Stimulated activated naive B cell treated with anti-CD40 and anti-IgM and Interleukin-4, amounts not matched to agents 10 μg/mL and 1 μg/mL and 100 μg/mL, for 72 hours (primary cell): ENCODE data around the gene ARHGEF1.
"Not testable (repeated sequence)": the region's sequence is repeated elsewhere in the genome, so short reads cannot be mapped to it uniquely, and the experiment has no call there.

ENCODE experiments used
- ATAC-seq, 2 donors: fragments of 150-1000 bp; cut with Tn5 transposase; replicated peaks; 2 replicates each; pipeline ENCODE4 v1.10.0; 2021; ENCODE audit warnings: moderate library complexity in 1 of 2
- DNase-seq: peaks from one replicate; pipeline ENCODE4 v3.0.0; 2021
- H3K27ac Mint-ChIP-seq: one replicate; pipeline ENCODE4 v1.8.0; 2022; ENCODE audit warnings: mild to moderate bottlenecking, mixed read lengths
- H3K27me3 Mint-ChIP-seq, 2 donors: one replicate each; pipeline ENCODE4 v1.8.0; 2022; ENCODE audit warnings: mixed read lengths in 2 of 2
- H3K36me3 Mint-ChIP-seq, 2 donors: one replicate each; pipeline ENCODE4 v1.8.0; 2022; ENCODE audit warnings: mixed read lengths in 2 of 2, mild to moderate bottlenecking in 1 of 2
- H3K4me1 Mint-ChIP-seq, 2 donors: one replicate each; pipeline ENCODE4 v1.8.0; 2022; ENCODE audit warnings: mixed read lengths in 2 of 2, mild to moderate bottlenecking in 1 of 2
- H3K4me3 Mint-ChIP-seq, 2 donors: one replicate each; pipeline ENCODE4 v1.8.0; 2022; ENCODE audit warnings: mild to moderate bottlenecking in 2 of 2, mixed read lengths in 2 of 2, moderate library complexity in 1 of 2
- H3K9me3 Mint-ChIP-seq, 2 donors: one replicate each; pipeline ENCODE4 v1.8.0; 2022; ENCODE audit warnings: mixed read lengths in 2 of 2, mild to moderate bottlenecking in 1 of 2

Gene ARHGEF1

DNA sequence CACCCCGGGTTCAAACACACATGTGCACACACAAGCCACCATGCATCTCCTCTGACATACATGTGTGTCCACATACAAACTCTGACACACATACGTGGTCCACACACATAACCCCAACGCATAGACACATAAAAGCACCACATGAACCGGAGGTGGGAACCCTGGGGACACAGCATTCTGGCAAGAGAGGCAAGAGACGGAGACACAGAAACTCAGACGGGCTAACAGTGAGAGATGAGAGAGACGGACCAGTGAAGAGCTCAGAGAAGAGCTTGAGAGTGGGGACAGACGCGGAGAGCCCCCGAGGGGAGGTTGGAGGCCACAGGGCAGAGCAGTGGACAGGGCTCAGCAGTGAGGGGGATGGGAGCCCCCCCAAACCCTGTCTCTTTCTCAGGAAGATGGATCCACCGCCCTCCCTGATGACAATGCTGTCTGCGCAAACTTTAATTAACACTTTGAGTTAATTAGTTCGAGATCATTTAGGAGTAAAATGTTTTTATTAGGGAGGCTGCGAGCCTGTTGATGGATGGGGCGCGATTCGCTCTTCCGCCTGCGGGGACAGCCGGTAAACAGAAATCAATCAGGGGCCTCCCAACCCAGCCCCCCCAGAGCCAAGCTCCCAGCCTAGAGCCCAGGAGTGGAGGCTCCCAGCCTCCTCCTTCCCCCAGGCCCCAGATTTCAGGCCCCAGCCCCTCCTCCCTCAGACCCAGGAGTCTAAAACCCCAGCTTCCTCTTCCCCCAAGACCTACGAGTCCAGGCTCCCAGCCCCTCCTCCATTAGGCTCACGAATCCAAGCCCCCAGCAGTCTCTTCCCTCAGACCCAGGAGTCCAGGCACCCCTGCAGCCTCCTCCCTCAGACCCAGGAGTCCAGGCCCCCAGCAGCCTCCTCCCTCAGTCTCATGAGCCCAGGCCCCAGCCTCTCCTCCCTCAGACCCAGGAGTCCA lies 54.8 kb downstream of the ARHGEF1 start:
- peaks cover 5 to 7% of the 10 kb centered on the region in 2 donors for H3K27me3 Mint-ChIP-seq
- peaks cover 50 to 72% of the 10 kb centered on the region in 2 donors for H3K4me1 Mint-ChIP-seq
- peaks cover 2 to 13% of the 10 kb centered on the region in 2 donors for H3K36me3 Mint-ChIP-seq
- H3K4me3 Mint-ChIP-seq = peak overlapping the region; percentile 53 to 58
- ATAC-seq = no peak
- no peaks in the 10 kb centered on the region for H3K9me3 Mint-ChIP-seq
- no peak for DNase-seq
- peak overlapping the region; percentile 43 for H3K27ac Mint-ChIP-seq

DNA sequence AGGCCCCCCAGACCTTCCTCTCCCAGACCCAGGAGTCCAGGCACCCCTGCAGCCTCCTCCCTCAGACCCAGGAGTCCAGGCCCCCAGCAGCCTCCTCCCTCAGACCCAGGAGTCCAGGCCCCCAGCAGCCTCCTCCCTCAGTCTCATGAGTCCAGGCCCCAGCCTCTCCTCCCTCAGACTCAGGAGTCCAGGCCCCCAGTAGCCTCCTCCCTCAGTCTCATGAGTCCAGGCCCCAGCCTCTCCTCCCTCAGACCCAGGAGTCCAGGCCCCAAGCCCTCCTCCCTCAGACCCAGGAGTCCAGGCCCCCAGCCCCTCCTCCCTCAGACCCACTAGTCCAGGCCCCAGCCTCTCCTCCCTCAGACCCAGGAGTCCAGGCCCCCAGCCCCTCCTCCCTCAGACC lies 56.2 kb downstream of the ARHGEF1 start:
- not testable (repeated sequence) for H3K9me3 Mint-ChIP-seq, ATAC-seq, H3K27me3 Mint-ChIP-seq, DNase-seq
- H3K4me3 Mint-ChIP-seq = peak overlapping the region; percentile 54 to 67
- H3K4me1 Mint-ChIP-seq = peaks cover 47 to 70% of the 10 kb centered on the region in 2 donors
- peaks cover 2 to 15% of the 10 kb centered on the region in 2 donors for H3K36me3 Mint-ChIP-seq
- peak overlapping the region; percentile 65 for H3K27ac Mint-ChIP-seq

DNA sequence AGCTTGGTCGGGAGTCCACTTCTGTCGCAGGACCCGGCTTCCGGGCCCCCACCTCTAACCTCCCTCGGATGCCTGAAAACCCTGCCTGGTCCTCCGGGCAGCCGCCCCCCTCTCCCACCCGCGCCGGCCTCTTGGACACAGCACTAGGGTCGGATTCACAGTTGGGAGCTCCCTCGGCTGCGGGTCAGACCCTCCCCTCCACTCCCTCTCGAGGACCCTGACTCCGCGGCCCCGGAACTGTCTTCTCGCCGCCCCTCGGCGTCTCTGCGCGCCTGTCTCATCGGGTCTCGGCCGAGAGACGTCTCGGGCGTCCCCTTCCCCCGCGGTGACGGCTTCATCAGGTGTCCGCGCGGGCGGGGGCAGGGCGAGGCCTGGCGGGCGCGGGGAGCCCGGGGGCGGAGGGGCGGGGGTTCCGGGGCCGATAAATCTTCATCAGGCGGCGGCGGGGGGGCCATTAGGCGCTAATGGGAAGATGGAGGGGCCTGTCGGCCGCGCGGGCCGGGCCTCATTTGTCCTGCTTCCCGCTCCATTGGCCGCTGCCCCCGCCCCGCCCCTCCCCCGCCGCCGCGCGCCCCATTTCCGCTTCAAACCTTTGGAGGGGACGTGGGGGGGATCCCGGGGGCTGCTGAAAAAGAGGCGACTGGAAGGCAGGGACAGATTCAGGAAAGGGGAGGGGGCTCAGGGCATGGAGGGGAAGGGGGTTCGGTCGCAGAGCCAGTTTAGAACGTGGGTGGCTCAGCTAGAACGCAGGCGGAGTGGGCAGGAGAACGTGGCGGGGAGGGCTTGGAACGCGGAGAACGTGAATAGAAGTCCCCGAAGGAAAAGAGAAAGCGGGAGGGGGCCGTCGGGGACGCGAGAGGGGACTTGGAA lies 57.1 kb downstream of the ARHGEF1 start:
- Mint-ChIP-seq H3K9me3 (no peaks in the 10 kb centered on the region), H3K27ac (peak overlapping the region; percentile 99), H3K36me3 (peaks cover 2 to 15% of the 10 kb centered on the region in 2 donors), H3K4me1 (peaks cover 47 to 70% of the 10 kb centered on the region in 2 donors), H3K27me3 (peaks cover 4 to 5% of the 10 kb centered on the region in 2 donors), H3K4me3 (peak overlapping the region; percentile 93 to 95)
- ATAC-seq = peak; percentile 62 to 68
- peak; percentile 71 for DNase-seq

DNA sequence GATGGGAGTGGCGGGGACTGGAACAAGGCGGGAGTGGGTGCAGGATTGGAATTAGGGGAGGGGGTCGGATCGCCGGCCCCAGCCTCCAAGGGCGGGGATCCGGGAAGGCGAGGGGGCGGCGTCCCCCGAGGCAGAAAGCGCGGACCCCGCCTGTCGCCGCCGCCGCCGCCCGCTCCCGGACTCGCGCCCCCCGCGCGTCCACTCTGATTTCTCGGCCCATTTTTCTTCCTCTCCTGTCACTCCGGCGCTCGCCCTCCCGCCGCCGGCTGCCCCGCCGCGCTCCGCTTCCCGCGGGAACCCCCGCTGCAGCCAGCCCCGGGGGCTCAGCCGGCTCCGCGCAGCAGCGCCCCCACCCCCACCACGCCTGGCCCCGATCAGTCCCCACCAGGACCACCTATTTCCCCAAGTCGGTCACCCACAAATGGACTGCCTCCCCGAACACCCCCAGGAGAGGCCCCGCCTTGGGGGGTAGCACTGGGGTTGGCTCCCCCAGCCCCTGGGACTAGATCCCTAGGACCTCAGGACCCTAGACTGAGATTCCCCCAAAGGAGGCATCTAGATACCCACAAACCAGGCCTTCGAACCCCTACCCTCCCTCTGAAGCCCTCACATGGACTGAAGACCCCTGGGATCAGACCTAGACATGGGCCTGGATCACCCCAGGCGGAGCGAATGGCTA lies 57.9 kb downstream of the ARHGEF1 start:
- DNase-seq = no peak

DNA sequence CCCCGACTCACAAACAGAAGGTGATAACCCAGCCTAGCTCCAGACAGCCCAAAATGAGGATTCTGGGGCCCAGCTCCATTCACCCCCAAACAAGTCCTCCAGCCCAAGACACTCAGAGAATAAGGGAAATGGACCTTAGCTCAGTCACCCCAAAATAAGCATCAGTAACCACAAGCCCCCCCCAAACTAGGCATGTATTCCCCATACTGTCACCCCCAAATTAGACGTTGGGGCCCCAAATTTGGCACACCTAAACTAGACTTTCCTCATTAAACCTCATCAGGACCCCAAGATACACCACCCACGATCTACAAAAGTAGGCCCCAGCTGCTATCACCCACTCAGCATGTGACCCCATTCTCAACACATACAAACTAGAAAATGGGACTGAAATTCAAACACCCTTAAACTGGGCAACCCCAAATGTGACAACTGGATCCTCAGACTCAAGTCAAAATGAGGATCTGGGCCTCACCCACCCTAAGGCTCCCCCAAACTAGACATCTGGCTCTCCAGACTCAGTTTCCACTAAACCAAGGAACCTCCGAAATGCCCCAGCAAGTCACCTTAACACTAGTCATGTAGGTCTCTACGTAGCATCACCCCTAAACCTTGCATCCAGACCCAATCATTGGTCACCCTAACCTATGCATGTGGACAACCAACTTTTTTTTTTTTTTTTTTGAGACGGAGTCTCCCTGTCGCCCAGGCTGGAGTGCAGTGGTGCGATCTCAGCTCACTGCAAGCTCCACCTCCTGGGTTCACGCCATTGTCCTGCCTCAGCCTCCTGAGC lies 58.6 kb downstream of the ARHGEF1 start:
- DNase-seq (no peak), ATAC-seq (no peak)
- peaks cover 2 to 16% of the 10 kb centered on the region in 2 donors for H3K36me3 Mint-ChIP-seq
- H3K27me3 Mint-ChIP-seq = no peaks in the 10 kb centered on the region
- H3K9me3 Mint-ChIP-seq = no peaks in the 10 kb centered on the region
- peaks cover 51 to 71% of the 10 kb centered on the region in 2 donors for H3K4me1 Mint-ChIP-seq
- H3K27ac Mint-ChIP-seq = peak overlapping the region; percentile 98
- peak overlapping the region; percentile 93 to 95 for H3K4me3 Mint-ChIP-seq

More for the DNA sequence above, 57.9 kb downstream of the ARHGEF1 start:
- peak overlapping the region; percentile 93 to 95 for H3K4me3 Mint-ChIP-seq
- no peaks in the 10 kb centered on the region for H3K27me3 Mint-ChIP-seq
- H3K9me3 Mint-ChIP-seq = no peaks in the 10 kb centered on the region
- H3K4me1 Mint-ChIP-seq = peaks cover 50 to 71% of the 10 kb centered on the region in 2 donors
- H3K36me3 Mint-ChIP-seq = peaks cover 2 to 15% of the 10 kb centered on the region in 2 donors
- ATAC-seq = no peak
- peak overlapping the region; percentile 99 for H3K27ac Mint-ChIP-seq

DNA sequence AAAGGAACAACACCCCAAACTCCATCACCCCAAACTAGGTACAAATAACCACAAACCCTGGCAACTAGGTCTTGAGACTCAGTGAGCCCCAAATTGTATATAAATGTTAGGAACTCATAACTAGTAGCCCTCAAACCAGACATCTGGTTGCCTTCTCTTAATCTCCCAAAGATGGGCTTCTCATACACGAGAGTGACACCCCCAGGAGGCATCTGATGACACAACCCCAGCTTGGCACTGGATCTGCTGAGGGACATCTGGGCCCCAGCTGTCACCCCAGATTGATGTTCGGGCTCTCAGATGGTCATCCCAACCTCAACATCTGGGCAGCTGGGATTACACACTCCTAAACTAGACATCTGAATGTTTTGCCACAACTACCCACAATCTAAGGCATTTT lies 61.4 kb downstream of the ARHGEF1 start:
- no peak for ATAC-seq
- Mint-ChIP-seq H3K27ac (peak overlapping the region; percentile 99), H3K27me3 (no peaks in the 10 kb centered on the region), H3K4me1 (peaks cover 56 to 75% of the 10 kb centered on the region in 2 donors), H3K36me3 (peaks cover 6 to 22% of the 10 kb centered on the region in 2 donors), H3K9me3 (peaks cover 0 to 3% of the 10 kb centered on the region in 2 donors), H3K4me3 (peak overlapping the region in 1 of 2 donors; percentile 72)
- no peak for DNase-seq

DNA sequence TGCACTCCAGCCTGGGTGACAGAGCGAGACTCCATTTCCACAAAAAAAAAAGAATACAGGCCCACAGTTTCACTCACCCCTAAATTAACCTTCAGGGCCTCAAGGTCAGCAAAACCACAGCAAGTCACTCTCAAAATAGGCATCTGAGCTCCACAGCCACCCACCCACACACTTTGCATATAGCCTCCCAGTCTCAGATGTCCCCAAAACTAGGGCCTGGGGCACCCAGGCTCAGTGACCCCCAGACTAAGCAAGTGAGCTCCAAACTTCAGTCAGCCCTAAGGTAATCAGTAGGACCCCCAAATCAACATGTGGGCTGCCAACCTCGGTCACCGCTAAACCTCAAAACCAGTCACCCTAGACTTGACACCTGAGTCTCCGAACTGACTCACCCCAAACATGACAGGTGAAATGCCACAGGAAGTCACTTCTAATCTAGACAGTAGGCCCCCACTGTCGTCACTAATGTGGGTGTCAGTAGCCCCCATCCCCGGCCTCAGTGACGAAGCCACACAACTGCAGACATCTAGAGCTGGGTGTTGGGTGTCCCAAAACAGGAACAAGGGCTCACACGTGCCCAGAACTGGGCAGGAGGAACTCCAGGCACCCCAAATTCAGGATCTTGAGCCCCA lies 62.3 kb downstream of the ARHGEF1 start:
- ATAC-seq (peak; percentile 89 to 90), DNase-seq (peak; percentile 92)
- Mint-ChIP-seq H3K4me1 (peaks cover 58 to 76% of the 10 kb centered on the region in 2 donors), H3K36me3 (peaks cover 4 to 18% of the 10 kb centered on the region in 2 donors), H3K9me3 (peaks cover 0 to 3% of the 10 kb centered on the region in 2 donors), H3K4me3 (peak overlapping the region; percentile 72), H3K27ac (peak overlapping the region; percentile 99), H3K27me3 (no peaks in the 10 kb centered on the region)

DNA sequence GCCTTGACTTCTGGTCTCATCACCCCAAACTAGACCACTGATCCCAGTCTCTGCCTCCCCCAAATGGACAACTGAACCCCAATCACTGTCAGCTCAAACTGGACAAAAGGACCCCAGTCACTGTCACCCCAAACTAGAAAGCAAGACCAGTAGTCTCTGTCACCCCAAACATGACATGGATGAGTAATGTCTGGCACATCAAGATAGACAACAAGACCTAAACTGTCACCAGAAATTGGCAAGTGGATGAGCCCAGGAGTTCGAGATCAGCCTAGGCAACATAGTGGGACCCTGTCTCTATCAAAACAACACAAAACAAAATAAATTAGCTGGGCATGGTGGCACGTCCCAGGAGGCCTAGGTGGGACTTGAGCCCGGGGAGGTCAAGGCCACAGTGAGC lies 64.1 kb downstream of the ARHGEF1 start:
- H3K27ac Mint-ChIP-seq = peak overlapping the region; percentile 92
- peaks cover 0 to 3% of the 10 kb centered on the region in 2 donors for H3K9me3 Mint-ChIP-seq
- peaks cover 4 to 10% of the 10 kb centered on the region in 2 donors for H3K36me3 Mint-ChIP-seq
- peaks cover 58 to 81% of the 10 kb centered on the region in 2 donors for H3K4me1 Mint-ChIP-seq
- ATAC-seq = no peak
- no peaks in the 10 kb centered on the region for H3K27me3 Mint-ChIP-seq
- DNase-seq = no peak
- no peak overlapping the region for H3K4me3 Mint-ChIP-seq

DNA sequence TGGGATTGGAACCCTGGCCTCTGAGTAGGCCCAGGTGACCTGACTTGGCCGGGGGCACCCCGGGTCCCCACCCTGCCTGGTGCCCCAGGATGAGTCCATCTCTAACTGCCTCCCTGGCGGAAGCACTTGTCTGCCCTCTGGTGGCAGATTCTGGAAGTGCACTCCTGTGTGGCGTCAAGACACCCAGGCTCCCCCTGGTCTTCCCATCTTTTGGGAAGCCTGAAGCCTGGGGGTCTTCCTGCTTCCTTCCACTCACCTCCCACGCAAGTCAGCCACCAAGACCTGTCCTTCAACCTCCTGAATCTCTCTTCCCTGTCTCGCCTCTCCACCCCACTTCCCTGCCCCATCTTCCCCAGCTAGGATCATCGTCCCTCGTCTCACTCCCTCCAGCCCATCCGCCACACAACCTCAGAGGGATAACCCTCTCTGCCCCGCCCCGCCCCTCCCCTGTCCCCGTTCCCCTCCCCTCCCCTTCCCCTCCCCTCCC lies 68.7 kb downstream of the ARHGEF1 start:
- Mint-ChIP-seq H3K36me3 (peaks cover 4 to 9% of the 10 kb centered on the region in 2 donors), H3K4me1 (peaks cover 30 to 43% of the 10 kb centered on the region in 2 donors), H3K27ac (peak overlapping the region; percentile 93), H3K9me3 (peaks cover 0 to 3% of the 10 kb centered on the region in 2 donors), H3K4me3 (peak overlapping the region; percentile 69 to 70), H3K27me3 (no peaks in the 10 kb centered on the region)
- DNase-seq (peak; percentile 76), ATAC-seq (peak; percentile 94 to 95)

DNA sequence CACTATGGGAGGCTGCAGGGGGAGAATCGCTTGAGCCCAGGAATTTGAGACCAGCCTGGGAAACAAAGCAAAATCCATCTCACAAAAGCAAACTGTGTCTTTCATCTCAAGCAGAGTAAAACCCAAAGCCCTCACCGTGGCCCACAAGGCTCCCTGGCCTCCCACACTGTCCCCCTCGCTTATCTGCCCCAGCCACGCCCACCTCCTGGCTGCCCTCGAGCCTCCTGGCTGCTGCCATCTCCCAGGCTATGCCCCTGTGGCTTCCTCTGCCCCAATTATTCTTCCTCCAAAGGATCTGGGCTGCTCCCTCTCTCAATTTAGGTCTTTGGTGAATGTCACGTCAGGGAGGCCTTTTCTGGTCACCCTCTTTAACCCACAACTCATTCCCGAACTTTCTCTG lies 72.5 kb downstream of the ARHGEF1 start:
- H3K36me3 Mint-ChIP-seq = peaks cover 0 to 9% of the 10 kb centered on the region in 2 donors
- DNase-seq = no peak
- ATAC-seq = no peak
- no peak overlapping the region for H3K4me3 Mint-ChIP-seq
- H3K9me3 Mint-ChIP-seq = no peaks in the 10 kb centered on the region
- no peak overlapping the region for H3K27ac Mint-ChIP-seq
- no peaks in the 10 kb centered on the region for H3K27me3 Mint-ChIP-seq
- peaks cover 27 to 37% of the 10 kb centered on the region in 2 donors for H3K4me1 Mint-ChIP-seq

DNA sequence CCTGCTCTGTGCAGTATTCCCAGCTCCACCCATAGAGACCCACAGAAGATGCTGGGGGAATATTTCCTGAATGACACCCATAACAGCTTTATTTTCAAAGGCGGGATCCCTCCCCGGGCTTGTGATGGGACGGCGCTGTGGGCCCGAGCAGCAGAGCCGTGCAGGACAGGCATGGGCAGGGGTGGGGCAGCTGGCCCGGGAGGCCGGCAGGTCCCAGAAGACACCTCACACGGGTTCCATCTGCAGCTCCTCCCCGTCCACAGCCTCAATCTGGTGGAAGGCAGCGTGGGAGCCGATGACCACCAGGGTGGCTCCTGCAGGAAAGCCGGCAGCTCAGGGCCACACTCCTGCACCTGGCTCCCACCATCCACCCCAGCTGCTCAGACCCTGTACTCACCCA lies 73.6 kb downstream of the ARHGEF1 start:
- peaks cover 0 to 9% of the 10 kb centered on the region in 2 donors for H3K36me3 Mint-ChIP-seq
- H3K4me1 Mint-ChIP-seq = peaks cover 20 to 27% of the 10 kb centered on the region in 2 donors
- H3K9me3 Mint-ChIP-seq = no peaks in the 10 kb centered on the region
- no peaks in the 10 kb centered on the region for H3K27me3 Mint-ChIP-seq
- no peak for ATAC-seq
- H3K4me3 Mint-ChIP-seq = no peak overlapping the region
- H3K27ac Mint-ChIP-seq = no peak overlapping the region
- DNase-seq = no peak
